HUES64 (cell line): Measurements from ENCODE around the gene RASA3.
"Not testable (repeated sequence)": the region's sequence is repeated elsewhere in the genome, so short reads cannot be mapped to it uniquely, and the experiment has no call there.

Source experiments
- H3K27ac ChIP-seq: 2 replicates; pipeline ENCODE4 v1.7.0; 2013; ENCODE audit warnings: low read depth, low read length, inconsistent platforms
- H3K27me3 ChIP-seq: 2 replicates; pipeline ENCODE4 v1.6.1; 2013; ENCODE audit warnings: mild to moderate bottlenecking, low read length; ENCODE audit not compliant: insufficient read depth
- H3K36me3 ChIP-seq: 2 replicates; pipeline ENCODE4 v1.6.1; 2013; ENCODE audit warnings: mild to moderate bottlenecking, low read length; ENCODE audit not compliant: insufficient read depth
- H3K4me1 ChIP-seq: 2 replicates; pipeline ENCODE4 v1.6.1; 2013; ENCODE audit warnings: mild to moderate bottlenecking, low read length, moderate library complexity; ENCODE audit not compliant: insufficient read depth
- H3K4me3 ChIP-seq: 2 replicates; pipeline ENCODE4 v1.5.1; 2013; ENCODE audit warnings: mild to moderate bottlenecking, low read length, moderate library complexity
- H3K9ac ChIP-seq: 2 replicates; pipeline ENCODE4 v1.6.1; 2013; ENCODE audit warnings: mild to moderate bottlenecking, low read depth, low read length
- H3K9me3 ChIP-seq: 2 replicates; pipeline ENCODE4 v1.6.1; 2013; ENCODE audit warnings: low read depth, low read length; ENCODE audit not compliant: insufficient read depth
- WGBS: fragments of 150-250, 120-280 bp; methylation state at CpG from one replicate; pipeline ENCODE4 v1.1.7; 2013; ENCODE audit warnings: missing lambda C conversion rate; 5-methylcytosine and 5-hydroxymethylcytosine counted together

Gene RASA3

GRCh38 chr13:114130131-114130836 is 2.1 kb downstream of the RASA3 start:
- Histone ChIP-seq H3K4me3 (peak overlapping the region; percentile 73; the same call in 1 of the 2 replicates), H3K36me3 (no peaks in the 10 kb centered on the region), H3K4me1 (peaks cover 35% of the 10 kb centered on the region), H3K27ac (no peak overlapping the region), H3K27me3 (peaks cover 18% of the 10 kb centered on the region), H3K9me3 (no peaks in the 10 kb centered on the region), H3K9ac (no peak overlapping the region)
- 66% methylated on average over 18 of the region's 18 CpGs for WGBS

GRCh38 chr13:114129649-114130062 is 2.8 kb downstream of the RASA3 start:
- H3K36me3 ChIP-seq = no peaks in the 10 kb centered on the region
- H3K4me1 ChIP-seq = peaks cover 35% of the 10 kb centered on the region
- no peak overlapping the region for H3K9ac ChIP-seq
- WGBS = 80% methylated on average over 9 of the region's 9 CpGs
- H3K27ac ChIP-seq = no peak overlapping the region
- H3K4me3 ChIP-seq = no peak overlapping the region
- peaks cover 18% of the 10 kb centered on the region for H3K27me3 ChIP-seq
- no peaks in the 10 kb centered on the region for H3K9me3 ChIP-seq

- H3K4me3 ChIP-seq = no peak overlapping the region
These were observed 3.5 kb downstream of the RASA3 start for GRCh38 chr13:114128624-114129522.

GRCh38 chr13:114128348-114128623 is 4.1 kb downstream of the RASA3 start:
- peaks cover 35% of the 10 kb centered on the region for H3K4me1 ChIP-seq

More at GRCh38 chr13:114128624-114129522, 3.5 kb downstream of the RASA3 start:
- 0 out of 2 replicates have a peak overlapping the region, but pooled peaks have one; percentile 7 for H3K9ac ChIP-seq
- WGBS = 69% methylated on average over 37 of the region's 37 CpGs
- peaks cover 18% of the 10 kb centered on the region for H3K27me3 ChIP-seq
- peaks cover 35% of the 10 kb centered on the region for H3K4me1 ChIP-seq
- no peak overlapping the region for H3K27ac ChIP-seq
- H3K36me3 ChIP-seq = no peaks in the 10 kb centered on the region
- no peaks in the 10 kb centered on the region for H3K9me3 ChIP-seq

GRCh38 chr13:114127473-114128347 is 4.7 kb downstream of the RASA3 start:
- Histone ChIP-seq H3K9ac (no peak overlapping the region), H3K27ac (no peak overlapping the region), H3K27me3 (peaks cover 18% of the 10 kb centered on the region), H3K4me1 (peaks cover 35% of the 10 kb centered on the region), H3K4me3 (no peak overlapping the region), H3K9me3 (no peaks in the 10 kb centered on the region), H3K36me3 (no peaks in the 10 kb centered on the region)
- WGBS = 79% methylated on average over 14 of the region's 15 CpGs

More at GRCh38 chr13:114128348-114128623, 4.1 kb downstream of the RASA3 start:
- Histone ChIP-seq H3K36me3 (no peaks in the 10 kb centered on the region), H3K9me3 (no peaks in the 10 kb centered on the region), H3K27ac (no peak overlapping the region), H3K4me3 (no peak overlapping the region), H3K27me3 (peaks cover 18% of the 10 kb centered on the region), H3K9ac (no peak overlapping the region)
- WGBS = 92% methylated on average over 5 of the region's 5 CpGs

GRCh38 chr13:114126789-114127472 is 5.5 kb downstream of the RASA3 start:
- H3K9ac ChIP-seq = no peak overlapping the region
- no peak overlapping the region for H3K27ac ChIP-seq
- no peaks in the 10 kb centered on the region for H3K36me3 ChIP-seq
- peaks cover 18% of the 10 kb centered on the region for H3K27me3 ChIP-seq
- 93% methylated on average over 21 of the region's 21 CpGs for WGBS
- no peaks in the 10 kb centered on the region for H3K9me3 ChIP-seq
- H3K4me3 ChIP-seq = no peak overlapping the region
- peaks cover 36% of the 10 kb centered on the region for H3K4me1 ChIP-seq

- not testable (repeated sequence) for H3K9ac ChIP-seq, H3K9me3 ChIP-seq, H3K27ac ChIP-seq, H3K36me3 ChIP-seq, H3K27me3 ChIP-seq, H3K4me3 ChIP-seq
- H3K4me1 ChIP-seq = peaks cover 39% of the 10 kb centered on the region
- WGBS = 95% methylated on average over 11 of the region's 14 CpGs
These were observed 6.3 kb downstream of the RASA3 start for GRCh38 chr13:114126086-114126485.

- Histone ChIP-seq H3K9me3 (no peaks in the 10 kb centered on the region), H3K36me3 (no peaks in the 10 kb centered on the region), H3K4me3 (no peak overlapping the region), H3K27ac (no peak overlapping the region), H3K27me3 (peaks cover 5% of the 10 kb centered on the region), H3K4me1 (peaks cover 37% of the 10 kb centered on the region), H3K9ac (no peak overlapping the region)
- WGBS = 96% methylated on average over 12 of the region's 19 CpGs
These were observed 6.8 kb downstream of the RASA3 start for GRCh38 chr13:114125589-114125988.

GRCh38 chr13:114124921-114125320 is 7.5 kb downstream of the RASA3 start:
- no peaks in the 10 kb centered on the region for H3K36me3 ChIP-seq
- no peak overlapping the region for H3K4me3 ChIP-seq
- no peak overlapping the region for H3K9ac ChIP-seq
- WGBS = 87% methylated on average over 9 of the region's 9 CpGs
- H3K27me3 ChIP-seq = peaks cover 2% of the 10 kb centered on the region; the same call in 1 of the 2 replicates
- no peak overlapping the region for H3K27ac ChIP-seq
- no peaks in the 10 kb centered on the region for H3K9me3 ChIP-seq
- peaks cover 33% of the 10 kb centered on the region for H3K4me1 ChIP-seq

GRCh38 chr13:114124431-114124830 is 8.0 kb downstream of the RASA3 start:
- no peaks in the 10 kb centered on the region for H3K9me3 ChIP-seq
- H3K27me3 ChIP-seq = no peaks in the 10 kb centered on the region
- no peak overlapping the region for H3K27ac ChIP-seq
- H3K4me1 ChIP-seq = peaks cover 29% of the 10 kb centered on the region
- H3K36me3 ChIP-seq = no peaks in the 10 kb centered on the region
- WGBS = 95% methylated on average over 18 of the region's 18 CpGs
- no peak overlapping the region for H3K4me3 ChIP-seq
- no peak overlapping the region for H3K9ac ChIP-seq
